ENCODE data around the gene SMC1A. TPM values are rescaled to one million over a fixed set of nuclear protein-coding genes. Genes with fewer than 3 reads are reported as not detected.
"Not testable (repeated sequence)": the region's sequence is repeated elsewhere in the genome, so short reads cannot be mapped to it uniquely, and the experiment has no call there.

Gene SMC1A
- total RNA-seq (10 to 100 TPM; 64.8 to 68.0 TPM), polyA plus RNA-seq (10 to 100 TPM; 52.3 to 65.3 (median 55.4) TPM), total RNA-seq (110 to 176 (median 126) reads per million in 6 experiments)

DNA sequence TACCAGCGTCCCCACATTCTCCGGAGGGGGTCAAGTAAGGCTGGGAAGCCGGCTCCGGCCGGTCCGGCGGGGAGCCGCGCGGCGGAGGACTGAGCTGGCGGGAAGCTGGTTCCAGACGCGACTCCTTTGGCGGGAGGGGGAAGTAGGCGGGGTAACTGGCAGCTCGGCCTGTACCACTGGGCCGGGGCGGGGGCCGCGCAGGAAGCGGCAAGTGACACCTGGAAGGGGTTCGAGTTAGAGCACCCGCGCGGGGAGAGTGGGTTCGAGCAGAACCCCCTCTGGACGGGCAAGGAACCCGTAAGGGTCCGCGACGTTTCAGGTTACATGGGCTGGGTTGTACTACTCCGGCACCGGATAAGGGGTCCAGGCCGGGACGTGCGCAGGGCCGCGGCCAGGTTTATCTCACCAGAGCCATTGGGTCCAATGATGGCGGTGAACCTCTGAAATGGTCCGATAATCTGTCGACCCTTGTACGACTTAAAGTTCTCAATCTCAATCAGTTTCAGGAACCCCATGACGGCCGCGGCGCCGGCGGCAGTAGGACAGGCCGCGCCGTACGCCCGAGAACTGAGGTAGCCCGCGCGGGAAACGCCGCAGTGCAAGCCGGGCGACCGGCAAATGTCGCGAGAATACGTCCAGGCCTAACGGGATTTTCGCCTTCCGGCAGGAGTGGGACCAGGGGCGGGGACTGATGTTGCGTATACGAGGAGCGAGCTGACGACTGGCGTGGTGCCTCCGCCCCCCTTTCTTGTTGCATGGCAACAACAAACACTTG is at the start of gene SMC1A:
SMC1A (minus strand) TSS at position 569 of the 775 bp plus-strand sequence; CDS start at position 515, 54 bp downstream.
- POLR2A ChIA-PET = interaction anchor here (0.5 to 1.8 kb wide), 14 partner anchors 10 to 1499 kb away, joined by 3 to 13 read pairs (median 4); partner anchors contain the start of genes FAM120C, HSD17B10, KDM5C and PHF8
- DNase-seq = peak; percentile 83 to 99 (median 96)
- Mint-ChIP-seq H3K27ac (peak within 1 kb of the TSS; percentile 88 to 100 (median 99)), H3K36me3 (peaks cover 0 to 14% (median 0%) of the 10 kb centered on the region in 3 donors), H3K4me1 (peaks cover 13 to 37% (median 34%) of the 10 kb centered on the region in 4 donors), H3K4me3 (peak within 1 kb of the TSS; percentile 87 to 98 (median 94)), H3K27me3 (no peaks in the 10 kb centered on the region), H3K9me3 (no peaks in the 10 kb centered on the region)
- peak; percentile 87 to 89 for ATAC-seq

DNA sequence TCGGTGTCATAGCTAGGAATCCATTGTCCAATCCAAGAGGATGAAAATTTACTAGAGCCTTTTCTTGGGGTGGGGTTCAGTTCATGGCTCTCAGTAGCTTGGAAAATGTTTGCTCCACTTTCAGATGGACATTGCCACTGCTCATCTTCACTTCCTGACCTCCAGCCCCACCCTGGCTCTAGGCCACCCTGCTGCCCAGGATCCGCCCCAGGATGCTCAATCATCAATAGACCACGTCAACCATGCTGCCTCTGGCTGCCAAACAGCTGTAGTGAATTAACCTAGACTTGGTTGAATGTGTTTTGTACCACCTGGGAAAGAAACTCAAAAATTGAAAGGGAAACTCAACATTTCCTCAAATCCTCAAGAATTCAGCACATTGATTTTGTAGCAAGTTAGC is 48.9 kb upstream of the SMC1A start:
- Mint-ChIP-seq H3K9me3 (no peaks in the 10 kb centered on the region), H3K27ac (no peak overlapping the region), H3K4me1 (peaks cover 0 to 3% (median 0%) of the 10 kb centered on the region in 4 donors), H3K27me3 (peaks cover 0 to 41% (median 9%) of the 10 kb centered on the region in 5 donors), H3K4me3 (no peak overlapping the region), H3K36me3 (no peaks in the 10 kb centered on the region)
- ATAC-seq (no peak), DNase-seq (no peak)
- POLR2A ChIA-PET = interaction anchor here (0.5 kb wide), 1 partner anchor 13 kb away, joined by 3 read pairs; no protein-coding TSS in a partner anchor

DNA sequence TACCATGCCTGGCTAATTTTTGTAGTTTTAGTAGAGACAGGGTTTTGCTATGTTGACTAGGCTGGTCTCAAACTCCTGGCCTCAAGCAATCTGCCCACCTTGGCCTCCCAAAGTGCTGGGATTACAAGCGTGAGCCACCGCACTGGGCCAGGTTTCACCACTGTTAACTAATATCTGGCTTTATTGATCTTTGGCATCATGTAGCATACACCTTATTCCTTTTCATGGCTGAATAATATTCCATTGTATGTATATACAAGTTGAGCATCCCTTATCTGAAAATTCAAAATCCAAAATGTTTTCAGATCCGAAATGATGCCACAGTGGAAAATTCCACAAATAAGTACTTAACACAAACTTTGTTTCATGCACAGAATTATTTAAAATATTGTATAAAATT is 46.2 kb upstream of the SMC1A start:
- H3K4me3 Mint-ChIP-seq, H3K36me3 Mint-ChIP-seq, H3K27ac Mint-ChIP-seq, H3K4me1 Mint-ChIP-seq, H3K9me3 Mint-ChIP-seq, POLR2A ChIA-PET, ATAC-seq, DNase-seq: not testable (repeated sequence)
- peaks cover 0 to 34% (median 6%) of the 10 kb centered on the region in 5 donors for H3K27me3 Mint-ChIP-seq

DNA sequence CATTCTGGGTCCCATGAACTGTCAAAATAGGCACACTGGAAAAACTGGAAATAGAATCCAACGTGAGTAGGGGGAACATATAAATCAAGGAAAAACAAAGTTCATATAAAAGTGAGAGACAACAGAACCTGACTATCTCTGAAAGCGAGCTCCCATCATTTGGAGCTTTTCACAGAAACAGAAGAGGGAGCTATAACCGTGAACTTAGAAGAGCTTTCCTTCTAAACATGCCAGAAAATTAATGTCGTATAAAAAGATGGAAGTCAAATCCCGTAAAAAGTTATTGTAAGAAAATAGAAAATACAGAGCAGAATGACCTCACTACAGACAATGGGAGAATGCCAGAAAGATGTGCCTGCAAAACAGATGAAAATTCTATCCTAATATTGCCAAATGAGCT is 35.6 kb upstream of the SMC1A start:
- DNase-seq (no peak), ATAC-seq (no peak)
- POLR2A ChIA-PET = interaction anchor here (0.7 kb wide), 1 partner anchor 13 kb away, joined by 3 read pairs; no protein-coding TSS in a partner anchor
- Mint-ChIP-seq H3K4me1 (no peaks in the 10 kb centered on the region), H3K36me3 (no peaks in the 10 kb centered on the region), H3K27ac (no peak overlapping the region), H3K4me3 (no peak overlapping the region), H3K27me3 (peaks cover 2 to 14% (median 8%) of the 10 kb centered on the region in 5 donors), H3K9me3 (no peaks in the 10 kb centered on the region)

DNA sequence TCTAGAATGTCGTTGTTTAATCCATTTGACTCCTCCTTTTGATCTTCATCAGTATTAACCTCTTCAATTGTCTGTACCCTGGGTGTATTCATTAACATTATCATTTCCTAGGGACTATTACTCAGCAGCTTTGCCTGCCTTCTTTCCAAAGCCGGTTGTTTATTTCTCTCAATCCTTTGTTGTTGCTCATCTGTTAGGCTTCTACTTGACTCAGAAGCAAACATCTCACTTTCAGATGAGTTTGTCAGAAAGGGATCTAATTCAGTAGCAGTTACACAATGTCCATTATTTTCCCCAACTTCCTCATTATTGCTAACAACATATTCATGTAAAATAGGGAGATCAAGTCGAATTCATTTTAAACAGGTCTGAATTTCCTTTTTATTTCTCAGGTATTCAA is 33.8 kb upstream of the SMC1A start:
- Mint-ChIP-seq H3K9me3 (no peaks in the 10 kb centered on the region), H3K27ac (no peak overlapping the region), H3K36me3 (no peaks in the 10 kb centered on the region), H3K4me1 (no peaks in the 10 kb centered on the region), H3K27me3 (peaks cover 2 to 14% (median 8%) of the 10 kb centered on the region in 5 donors), H3K4me3 (no peak overlapping the region)
- DNase-seq = no peak
- POLR2A ChIA-PET = no interaction called here
- ATAC-seq = no peak

DNA sequence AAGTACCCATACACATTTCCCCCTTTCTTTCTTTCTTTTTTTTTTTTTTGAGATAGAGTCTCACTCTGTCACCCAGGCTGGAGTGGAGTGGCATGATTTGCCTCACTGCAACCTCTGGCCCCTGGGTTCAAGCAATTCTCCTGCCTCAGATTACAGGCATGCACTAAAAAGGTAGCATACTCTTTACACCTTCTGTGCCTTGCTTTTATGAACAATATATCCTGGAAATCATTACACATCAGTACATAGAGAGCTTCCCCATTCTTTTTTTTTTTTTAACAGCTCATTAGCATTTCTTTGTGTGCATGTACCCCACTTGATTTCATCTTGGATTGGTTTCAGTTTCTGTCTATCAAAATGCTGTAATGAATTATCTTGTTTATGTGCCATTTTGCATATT is 30.4 kb upstream of the SMC1A start:
- no peak for DNase-seq
- no peak overlapping the region for H3K4me3 Mint-ChIP-seq
- no peak overlapping the region for H3K27ac Mint-ChIP-seq
- ATAC-seq = no peak
- no peaks in the 10 kb centered on the region for H3K4me1 Mint-ChIP-seq
- peaks cover 2 to 14% (median 8%) of the 10 kb centered on the region in 5 donors for H3K27me3 Mint-ChIP-seq
- no peaks in the 10 kb centered on the region for H3K36me3 Mint-ChIP-seq
- no peaks in the 10 kb centered on the region for H3K9me3 Mint-ChIP-seq
- POLR2A ChIA-PET = no interaction called here

DNA sequence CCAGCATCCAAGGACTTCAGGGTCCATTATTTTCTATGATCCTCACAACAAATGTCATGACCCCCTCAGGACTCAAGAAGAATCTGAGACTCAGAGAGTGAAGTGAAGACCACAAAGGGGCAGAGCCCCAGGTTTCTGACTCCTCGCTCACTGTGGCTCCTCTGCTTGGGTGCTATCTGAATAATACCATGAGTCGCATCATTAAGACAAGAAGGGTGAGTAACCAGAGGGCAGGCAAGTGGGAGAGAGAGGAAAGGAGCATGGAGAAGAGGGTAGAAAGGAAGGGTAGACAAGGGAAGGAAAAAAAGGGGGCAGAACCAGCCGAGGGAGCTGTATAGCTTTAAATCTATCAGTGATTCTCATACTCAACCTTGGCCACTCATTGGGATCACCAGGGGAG is 27.2 kb upstream of the SMC1A start:
- Mint-ChIP-seq H3K27ac (no peak overlapping the region), H3K4me3 (no peak overlapping the region), H3K4me1 (no peaks in the 10 kb centered on the region), H3K27me3 (peaks cover 0 to 2% (median 0%) of the 10 kb centered on the region in 5 donors), H3K9me3 (no peaks in the 10 kb centered on the region), H3K36me3 (no peaks in the 10 kb centered on the region)
- POLR2A ChIA-PET = no interaction called here
- ATAC-seq = no peak
- DNase-seq = no peak

DNA sequence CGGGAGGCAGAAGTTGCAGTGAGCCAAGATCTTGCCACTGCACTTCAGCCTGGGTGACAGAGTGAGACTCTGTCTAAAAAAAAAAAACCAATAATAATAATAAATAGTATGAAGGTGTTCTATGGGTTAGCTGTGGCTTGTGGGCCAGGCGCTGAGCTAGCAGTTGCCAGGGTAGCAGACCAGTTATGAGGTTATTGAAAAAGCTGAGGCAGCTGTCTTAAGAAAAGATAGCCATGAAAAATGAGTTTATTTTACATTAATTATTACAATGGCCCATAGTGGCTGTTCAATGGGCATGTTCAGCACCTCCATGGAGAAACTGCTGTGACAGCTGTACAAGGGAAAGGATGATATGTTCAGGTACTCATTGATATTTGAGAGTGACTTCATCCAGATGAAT is 25.0 kb upstream of the SMC1A start:
- H3K36me3 Mint-ChIP-seq = no peaks in the 10 kb centered on the region
- DNase-seq (no peak), ATAC-seq (no peak)
- POLR2A ChIA-PET = no interaction called here
- H3K4me1 Mint-ChIP-seq = no peaks in the 10 kb centered on the region
- peak overlapping the region in 1 of 10 donors; percentile 29 for H3K27ac Mint-ChIP-seq
- H3K27me3 Mint-ChIP-seq = peaks cover 0 to 2% (median 0%) of the 10 kb centered on the region in 5 donors
- H3K9me3 Mint-ChIP-seq = no peaks in the 10 kb centered on the region
- H3K4me3 Mint-ChIP-seq = no peak overlapping the region

DNA sequence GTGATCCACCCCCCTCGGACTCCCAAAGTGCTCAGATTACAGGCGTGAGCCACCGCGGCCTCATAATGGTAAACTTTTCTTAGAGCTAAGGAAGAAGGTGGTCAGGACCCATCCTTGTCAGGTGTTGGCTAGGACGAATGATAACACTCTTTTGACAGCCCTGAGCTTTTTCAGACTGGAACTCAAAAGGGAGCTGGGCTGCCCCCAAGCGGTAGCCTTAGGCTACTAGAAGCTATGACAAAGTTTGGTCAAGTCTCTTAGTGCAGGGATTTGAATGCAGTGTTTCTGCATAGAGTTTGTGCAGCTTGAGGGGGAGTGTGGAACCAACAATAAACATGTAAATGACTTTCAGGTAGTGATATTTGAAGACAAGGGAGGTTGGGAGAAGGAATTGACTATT is 23.5 kb upstream of the SMC1A start:
- Mint-ChIP-seq H3K27ac (peak overlapping the region in 1 of 10 donors; percentile 6), H3K36me3 (no peaks in the 10 kb centered on the region), H3K9me3 (no peaks in the 10 kb centered on the region), H3K4me1 (peaks cover 0 to 6% (median 2%) of the 10 kb centered on the region in 4 donors), H3K27me3 (peaks cover 0 to 2% (median 0%) of the 10 kb centered on the region in 5 donors), H3K4me3 (no peak overlapping the region)
- peak in 6 of 10 donors; percentile 14 to 41 (median 34) for DNase-seq
- ATAC-seq = peak in 1 of 2 donors; percentile 53
- POLR2A ChIA-PET = no interaction called here

DNA sequence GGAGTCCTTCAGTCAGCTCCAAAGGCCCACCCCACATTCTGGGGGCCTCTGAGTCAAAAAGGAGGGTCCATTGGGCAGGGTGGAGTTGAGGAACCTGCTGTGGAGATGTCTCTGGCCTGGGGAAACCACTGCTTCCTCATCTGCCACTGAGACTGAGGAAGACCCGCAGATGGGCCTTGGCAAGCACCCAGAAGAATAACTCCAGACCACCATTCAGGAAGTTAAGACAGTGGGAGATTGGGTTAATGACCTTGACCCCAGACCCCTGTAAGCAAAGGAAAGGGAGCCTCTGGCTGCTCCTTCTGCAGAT is 19.8 kb upstream of the SMC1A start:
- peaks cover 0 to 9% (median 2%) of the 10 kb centered on the region in 5 donors for H3K27me3 Mint-ChIP-seq
- DNase-seq (no peak), ATAC-seq (no peak)
- H3K9me3 Mint-ChIP-seq = no peaks in the 10 kb centered on the region
- H3K4me1 Mint-ChIP-seq = peaks cover 2 to 10% (median 8%) of the 10 kb centered on the region in 4 donors
- POLR2A ChIA-PET = no interaction called here
- no peak overlapping the region for H3K27ac Mint-ChIP-seq
- H3K36me3 Mint-ChIP-seq = no peaks in the 10 kb centered on the region
- H3K4me3 Mint-ChIP-seq = peak overlapping the region in 8 of 10 donors; percentile 22 to 83 (median 76)

DNA sequence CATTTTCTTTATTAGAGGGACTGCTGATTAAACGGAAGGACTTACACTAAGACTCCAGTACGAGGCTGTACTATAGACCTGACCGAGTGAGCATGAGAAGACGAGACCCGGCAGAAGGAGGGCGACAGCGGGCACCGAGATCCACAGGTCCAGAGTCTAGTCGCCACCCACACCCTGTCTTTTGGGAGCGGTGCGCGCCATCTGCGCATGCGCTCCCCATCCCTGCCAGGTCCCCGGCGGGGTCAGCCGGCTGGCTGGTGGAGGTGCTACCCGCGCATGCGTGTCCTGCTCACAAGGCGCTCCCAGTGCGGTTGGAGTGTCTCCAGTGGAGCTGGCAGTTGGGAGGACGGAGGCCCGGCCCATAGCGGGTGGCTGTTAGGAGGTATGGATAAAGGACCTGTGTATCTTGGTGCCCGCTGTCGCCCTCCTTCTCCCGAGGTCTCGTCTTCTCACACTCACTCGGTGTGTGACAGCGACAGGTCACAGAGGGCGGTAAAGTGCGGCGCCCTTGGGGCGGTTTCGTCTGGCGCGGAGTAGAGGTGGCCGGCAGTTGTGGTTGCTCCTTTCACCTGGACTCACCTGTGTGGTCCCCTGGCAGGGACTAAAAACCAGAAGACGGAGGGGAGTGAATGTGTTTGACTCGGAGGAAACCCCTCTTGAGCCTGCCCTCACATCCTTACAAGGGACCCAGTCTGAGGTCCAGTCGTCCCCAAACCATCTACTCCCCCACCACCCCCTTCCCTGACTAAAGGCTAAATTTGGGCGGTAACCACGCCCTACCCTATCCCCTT is 19.3 kb upstream of the SMC1A start:
- ATAC-seq (peak; percentile 77 to 85), DNase-seq (peak; percentile 47 to 82 (median 64))
- peaks cover 2 to 10% (median 8%) of the 10 kb centered on the region in 4 donors for H3K4me1 Mint-ChIP-seq
- peak overlapping the region; percentile 71 to 87 (median 81) for H3K4me3 Mint-ChIP-seq
- peaks cover 0 to 9% (median 2%) of the 10 kb centered on the region in 5 donors for H3K27me3 Mint-ChIP-seq
- H3K36me3 Mint-ChIP-seq = no peaks in the 10 kb centered on the region
- peak overlapping the region in 6 of 10 donors; percentile 54 to 78 (median 72) for H3K27ac Mint-ChIP-seq
- POLR2A ChIA-PET = no interaction called here
- H3K9me3 Mint-ChIP-seq = no peaks in the 10 kb centered on the region

DNA sequence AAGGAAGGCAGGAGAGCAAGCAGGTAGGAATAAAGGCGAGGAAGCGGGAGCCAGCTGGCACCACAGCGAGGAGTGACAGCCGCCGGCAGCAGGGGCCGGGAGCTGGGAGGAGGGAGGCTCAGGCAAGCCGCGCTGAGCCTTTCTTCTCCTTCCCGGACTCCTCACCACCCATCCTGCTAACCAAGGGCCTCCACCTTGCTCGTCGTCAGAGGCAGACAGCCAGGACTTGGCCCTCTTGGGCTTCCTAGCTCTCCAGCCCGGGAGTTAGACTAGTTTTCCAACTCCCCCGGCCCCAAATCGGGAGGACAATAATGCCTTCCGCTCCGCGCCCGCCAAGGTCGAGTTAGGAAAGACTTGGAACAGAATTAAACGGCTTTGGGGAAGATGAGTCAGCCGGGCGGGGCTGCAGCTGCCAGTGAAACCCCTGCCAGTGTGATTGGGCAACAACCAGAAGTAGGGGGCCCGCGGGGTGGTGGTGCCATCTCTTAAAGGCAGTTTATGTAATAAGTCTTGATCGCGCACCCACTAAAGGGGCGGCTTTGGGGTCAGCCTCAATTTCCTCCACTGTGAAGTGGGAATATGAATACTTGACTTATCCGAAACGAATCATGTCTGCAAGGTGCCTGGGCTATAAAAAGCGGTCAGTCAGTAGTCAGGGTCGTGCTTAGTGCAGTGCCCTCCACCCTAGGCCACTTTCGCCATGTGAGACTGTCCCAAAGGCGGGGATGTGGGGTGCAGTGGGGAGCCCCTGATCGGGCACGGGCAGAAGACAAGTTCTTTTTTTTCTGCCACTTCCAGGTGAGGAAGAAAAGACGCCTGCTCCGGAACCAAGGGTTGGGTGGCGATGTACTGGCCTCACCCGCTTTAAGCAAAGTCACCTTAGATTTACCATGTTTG is 18.4 kb upstream of the SMC1A start:
- POLR2A ChIA-PET = no interaction called here
- peak overlapping the region in 6 of 10 donors; percentile 26 to 85 (median 64) for H3K27ac Mint-ChIP-seq
- ATAC-seq (peak; percentile 9 to 17), DNase-seq (no peak)
- H3K36me3 Mint-ChIP-seq = no peaks in the 10 kb centered on the region
- peaks cover 2 to 11% (median 9%) of the 10 kb centered on the region in 4 donors for H3K4me1 Mint-ChIP-seq
- H3K27me3 Mint-ChIP-seq = peaks cover 0 to 9% (median 2%) of the 10 kb centered on the region in 5 donors
- H3K4me3 Mint-ChIP-seq = peak overlapping the region; percentile 71 to 87 (median 81)
- H3K9me3 Mint-ChIP-seq = no peaks in the 10 kb centered on the region

Data from naive thymus-derived CD8-positive, alpha-beta T cell (primary cell).